ENCODE results near the gene MEGF8. TPM values are rescaled to one million over a fixed set of nuclear protein-coding genes. Genes with fewer than 3 reads are reported as not detected.
A peak's percentile ranks its signal among the peaks of the same experiment; 100 is the strongest.

Gene MEGF8
- total RNA-seq, 2 experiments from 2014 or later: 4.2 to 4.7 TPM

DNA sequence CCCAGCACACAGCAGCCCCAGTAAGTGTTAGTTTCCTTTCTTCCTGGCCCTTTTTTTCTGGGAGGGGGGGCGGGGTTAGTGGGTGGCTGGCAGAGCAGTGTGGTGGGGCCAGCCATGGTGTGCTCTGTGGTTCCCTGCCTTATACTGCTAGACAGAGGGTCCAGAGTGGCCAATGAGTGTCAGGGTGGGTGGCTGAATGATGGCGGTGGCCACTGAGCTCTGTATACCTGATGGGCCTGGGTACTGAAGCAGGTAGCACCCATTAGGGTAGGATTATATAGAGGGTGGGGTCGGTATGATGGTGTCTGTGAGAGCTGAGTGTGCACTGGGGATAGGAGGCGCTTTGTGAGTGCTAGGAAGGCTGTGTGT is 42.6 kb upstream of the MEGF8 start:
- Mint-ChIP-seq H3K4me1 (peaks cover 35% of the 10 kb centered on the region), H3K4me3 (no peak overlapping the region), H3K27me3 (no peaks in the 10 kb centered on the region), H3K9me3 (no peaks in the 10 kb centered on the region), H3K36me3 (ENCODE audit: low read depth) (peaks cover 23% of the 10 kb centered on the region), H3K27ac (no peak overlapping the region)
- no peak for DNase-seq
- CTCF ChIA-PET: interaction anchor here (1.4 to 1.8 kb wide), 2 partner anchors 40 to 150 kb away, joined by 5 to 6 read pairs; partner anchors contain the start of gene POU2F2
- POLR2A ChIA-PET: interaction anchor here (0.9 to 10.0 kb wide), 12 partner anchors 8 to 399 kb away, joined by 3 to 106 read pairs (median 3); partner anchors contain the start of genes GSK3A, PAFAH1B3, PRR19 and ZNF526

DNA sequence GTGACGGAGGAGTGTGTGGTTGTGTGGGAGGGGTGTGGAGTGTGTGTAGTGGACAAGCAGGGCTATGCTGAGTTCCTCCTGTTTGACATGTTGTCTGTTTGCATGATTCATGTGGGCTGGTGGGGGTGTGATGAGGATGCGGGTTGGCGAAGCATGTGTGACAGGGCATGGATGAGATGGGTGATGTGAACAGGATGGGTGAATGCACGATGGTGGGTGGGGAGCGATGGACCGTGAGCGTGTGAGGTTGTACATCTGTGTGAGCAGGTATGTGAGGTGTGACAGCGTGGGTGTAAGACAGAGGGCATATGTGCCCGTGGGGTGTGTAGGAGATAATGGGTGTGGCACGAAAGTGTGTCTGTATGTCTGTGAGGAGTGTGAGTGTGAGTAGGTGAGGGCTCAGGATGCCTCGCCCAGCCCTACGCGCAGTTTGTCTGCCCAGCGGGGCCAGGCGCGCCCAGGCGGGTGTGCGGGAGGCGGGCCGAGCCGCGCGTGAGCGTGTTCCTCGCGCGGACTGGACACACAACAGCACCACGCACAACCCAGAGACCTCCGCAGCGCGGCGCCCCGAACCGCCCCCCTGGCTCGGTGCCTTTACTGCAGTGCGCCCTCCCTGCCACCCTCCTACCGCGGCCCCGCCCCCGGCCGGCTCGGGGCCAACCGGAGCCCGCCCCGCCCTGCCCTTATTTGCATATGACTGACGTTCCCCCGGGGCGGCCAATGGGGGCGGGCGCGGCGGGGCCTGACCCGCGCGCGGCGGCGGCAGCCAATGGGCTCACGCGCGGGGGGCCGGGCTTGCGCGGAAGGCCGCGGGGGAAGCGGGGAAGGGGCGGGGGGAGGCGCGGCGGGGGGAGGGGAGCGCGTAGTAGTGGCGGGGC is 42.0 kb upstream of the MEGF8 start:
- Mint-ChIP-seq H3K36me3 (ENCODE audit: low read depth) (peaks cover 19% of the 10 kb centered on the region), H3K9me3 (no peaks in the 10 kb centered on the region), H3K4me1 (peaks cover 31% of the 10 kb centered on the region), H3K27me3 (no peaks in the 10 kb centered on the region), H3K4me3 (no peak overlapping the region), H3K27ac (no peak overlapping the region)
- peak; percentile 97 for DNase-seq
- ChIA-PET POLR2A (interaction anchor here (0.8 to 10.0 kb wide), 14 partner anchors 9 to 399 kb away, joined by 3 to 106 read pairs (median 3); partner anchors contain the start of genes CIC, GSK3A, PAFAH1B3 and PRR19), CTCF (interaction anchor here (1.4 to 1.8 kb wide), 2 partner anchors 40 to 151 kb away, joined by 5 to 6 read pairs; partner anchors contain the start of gene POU2F2)

DNA sequence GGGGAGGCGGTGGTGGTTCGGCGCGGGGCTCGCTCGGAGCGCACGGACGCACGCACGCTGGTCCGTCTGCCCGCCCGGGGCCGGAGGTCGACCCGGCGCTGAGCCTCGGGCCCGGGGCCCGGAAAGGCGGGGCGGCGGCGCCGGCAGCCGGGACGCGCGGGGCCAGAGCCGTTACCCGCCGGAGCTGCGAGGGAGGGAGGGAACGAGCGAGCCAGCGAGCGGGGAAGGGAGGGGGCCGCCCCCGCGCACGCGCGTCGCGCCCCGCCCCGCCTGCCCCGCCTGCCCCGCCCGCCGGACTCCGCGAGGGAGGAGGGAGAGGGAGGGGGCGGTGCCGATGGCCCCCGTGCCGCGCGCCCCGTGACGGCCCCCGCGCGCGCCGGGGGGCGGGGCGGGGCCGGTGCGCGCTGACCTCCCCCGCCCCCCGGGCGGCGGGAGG is 41.4 kb upstream of the MEGF8 start:
- ChIA-PET POLR2A (interaction anchor here (0.6 to 1.9 kb wide), 12 partner anchors 10 to 151 kb away, joined by 3 to 10 read pairs (median 3); partner anchors contain the start of genes CIC, PAFAH1B3 and PRR19), CTCF (interaction anchor here (1.1 to 1.5 kb wide), 2 partner anchors 11 to 173 kb away, joined by 3 to 4 read pairs; no protein-coding TSS in a partner anchor)
- H3K36me3 Mint-ChIP-seq (ENCODE audit: low read depth): peaks cover 16% of the 10 kb centered on the region
- no peak overlapping the region for H3K27ac Mint-ChIP-seq
- H3K9me3 Mint-ChIP-seq: no peaks in the 10 kb centered on the region
- DNase-seq: peak; percentile 86
- no peak overlapping the region for H3K4me3 Mint-ChIP-seq
- H3K27me3 Mint-ChIP-seq: no peaks in the 10 kb centered on the region
- H3K4me1 Mint-ChIP-seq: peaks cover 25% of the 10 kb centered on the region

DNA sequence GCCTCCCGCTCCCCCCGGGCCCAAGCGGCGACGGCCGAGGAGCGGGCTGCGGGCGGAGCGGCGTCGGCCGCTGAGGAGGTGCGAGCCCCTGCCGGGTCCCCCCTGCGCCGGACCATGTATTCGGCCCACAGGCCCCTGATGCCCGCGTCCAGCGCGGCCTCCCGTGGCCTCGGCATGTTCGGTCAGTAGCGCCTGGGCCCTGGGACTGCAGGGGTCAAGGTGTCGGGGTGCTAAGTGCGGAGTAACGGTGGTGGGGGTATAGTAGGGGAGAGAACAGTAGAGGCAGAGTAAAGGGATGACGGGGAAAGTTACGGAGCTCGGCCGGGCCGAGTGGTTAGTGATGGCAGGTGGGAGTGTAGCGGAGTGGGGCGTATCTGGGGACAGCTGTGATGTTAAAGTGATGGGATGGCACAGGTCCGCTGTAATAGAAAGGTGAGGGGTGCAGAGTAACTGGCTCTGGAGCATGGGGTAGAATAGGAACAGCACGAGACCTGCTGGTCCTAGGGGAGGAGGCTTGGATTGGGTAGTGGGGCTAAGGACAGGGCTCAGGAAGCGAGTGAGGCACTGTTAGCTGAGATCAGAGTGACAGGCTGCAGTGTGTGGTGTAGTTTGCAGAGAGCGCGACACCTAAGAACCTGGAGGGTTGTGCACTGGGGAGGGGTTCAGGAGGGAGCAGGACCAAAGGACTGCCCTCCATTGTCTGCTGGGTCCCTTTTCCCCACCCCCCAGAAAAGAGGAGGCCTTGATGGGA is 40.7 kb upstream of the MEGF8 start:
- peak overlapping the region; percentile 80 for H3K27ac Mint-ChIP-seq
- no peaks in the 10 kb centered on the region for H3K9me3 Mint-ChIP-seq
- H3K4me1 Mint-ChIP-seq: peaks cover 18% of the 10 kb centered on the region
- DNase-seq: peak; percentile 33
- H3K4me3 Mint-ChIP-seq: peak overlapping the region; percentile 87
- ChIA-PET CTCF (interaction anchor here (0.8 to 1.5 kb wide), 4 partner anchors 10 to 174 kb away, joined by 3 to 4 read pairs (median 3); partner anchors contain the start of gene GSK3A), POLR2A (interaction anchor here (0.6 to 1.9 kb wide), 14 partner anchors 10 to 151 kb away, joined by 3 to 10 read pairs (median 3); partner anchors contain the start of genes CIC, PAFAH1B3 and PRR19)
- peaks cover 21% of the 10 kb centered on the region for H3K36me3 Mint-ChIP-seq (ENCODE audit: low read depth)
- H3K27me3 Mint-ChIP-seq: no peaks in the 10 kb centered on the region

DNA sequence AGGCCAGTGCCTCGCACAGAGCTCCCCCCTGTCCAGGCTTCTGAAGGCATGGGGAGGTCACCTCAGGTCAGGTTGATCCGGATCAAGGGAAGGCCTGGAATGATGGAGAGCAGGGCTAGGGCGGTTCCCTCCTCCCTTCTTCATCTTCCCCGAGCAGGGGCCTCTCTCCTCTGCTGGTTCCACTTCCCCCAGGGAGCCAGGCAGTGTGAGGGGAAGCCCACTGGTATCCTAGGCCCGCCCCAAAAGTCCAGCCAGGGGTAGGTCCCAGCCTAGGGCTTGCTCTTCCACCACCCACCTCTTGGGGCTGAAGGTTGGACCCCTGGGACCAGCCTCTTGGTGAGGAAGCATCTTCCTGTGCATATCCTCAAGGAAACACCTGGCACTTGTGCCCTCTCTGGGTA is 39.9 kb upstream of the MEGF8 start:
- H3K27ac Mint-ChIP-seq: peak overlapping the region; percentile 44
- ChIA-PET POLR2A (interaction anchor here (0.7 to 1.9 kb wide), 5 partner anchors 9 to 152 kb away, joined by 3 to 10 read pairs (median 4); partner anchors contain the start of gene CIC), CTCF (interaction anchor here (0.8 to 1.5 kb wide), 3 partner anchors 9 to 43 kb away, joined by 3 to 4 read pairs (median 3); partner anchors contain the start of gene GSK3A)
- peaks cover 18% of the 10 kb centered on the region for H3K4me1 Mint-ChIP-seq
- H3K27me3 Mint-ChIP-seq: no peaks in the 10 kb centered on the region
- H3K36me3 Mint-ChIP-seq (ENCODE audit: low read depth): peaks cover 22% of the 10 kb centered on the region
- H3K4me3 Mint-ChIP-seq: peak overlapping the region; percentile 87
- DNase-seq: no peak
- H3K9me3 Mint-ChIP-seq: no peaks in the 10 kb centered on the region

DNA sequence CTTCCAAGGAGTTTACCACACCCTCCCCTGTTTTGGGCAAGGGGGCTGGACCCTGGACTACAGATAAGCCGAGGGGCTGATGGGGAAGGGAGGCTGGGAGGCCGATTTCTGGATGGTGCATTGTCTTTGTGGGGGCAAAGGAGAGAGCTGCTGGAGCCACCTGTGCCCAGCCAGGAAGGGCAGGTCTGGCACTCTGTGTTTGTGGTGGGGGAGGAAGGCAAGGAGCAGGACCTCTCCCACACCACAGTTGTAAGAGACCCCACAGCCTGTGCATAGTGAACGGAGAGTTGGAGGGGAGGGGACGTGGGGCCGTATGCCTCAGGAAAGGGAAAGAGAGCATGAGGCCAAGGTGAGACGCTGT is 39.5 kb upstream of the MEGF8 start:
- peak overlapping the region; percentile 44 for H3K27ac Mint-ChIP-seq
- H3K4me1 Mint-ChIP-seq: peaks cover 18% of the 10 kb centered on the region
- ChIA-PET CTCF (no interaction called here), POLR2A (no interaction called here)
- DNase-seq: no peak
- H3K9me3 Mint-ChIP-seq: no peaks in the 10 kb centered on the region
- peak overlapping the region; percentile 41 for H3K4me3 Mint-ChIP-seq
- peaks cover 22% of the 10 kb centered on the region for H3K36me3 Mint-ChIP-seq (ENCODE audit: low read depth)
- no peaks in the 10 kb centered on the region for H3K27me3 Mint-ChIP-seq

DNA sequence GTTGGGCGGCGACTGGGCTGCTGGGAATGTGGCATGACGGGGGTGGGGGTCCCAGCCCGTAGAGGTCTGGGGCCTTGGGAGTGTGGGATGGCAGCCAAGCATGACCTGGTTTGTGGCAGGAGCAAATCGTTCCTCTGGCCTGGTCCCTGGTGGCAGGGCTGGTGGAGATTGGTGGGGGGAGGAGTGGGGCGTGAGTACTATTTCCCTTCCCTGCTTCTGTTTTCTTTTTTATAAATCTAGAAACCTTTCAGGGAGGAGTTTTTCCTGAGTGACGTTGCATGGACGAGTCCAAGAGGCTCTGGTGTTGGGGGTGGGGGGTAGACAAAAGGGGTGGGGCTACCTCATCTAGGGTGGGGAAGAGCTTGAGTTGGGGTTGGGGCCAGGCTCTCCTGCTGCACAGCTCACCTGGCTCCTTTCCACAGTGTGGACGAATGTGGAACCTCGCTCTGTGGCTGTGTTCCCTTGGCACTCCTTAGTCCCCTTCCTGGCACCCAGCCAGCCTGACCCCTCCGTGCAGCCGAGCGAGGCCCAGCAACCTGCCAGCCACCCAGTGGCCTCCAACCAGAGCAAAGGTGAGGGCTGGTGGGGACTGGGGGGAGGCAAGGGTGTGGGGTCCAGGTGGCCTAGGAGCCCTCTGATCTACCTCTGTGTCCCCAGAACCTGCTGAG is 39.0 kb upstream of the MEGF8 start:
- CTCF ChIA-PET: no interaction called here
- Mint-ChIP-seq H3K27me3 (no peaks in the 10 kb centered on the region), H3K9me3 (no peaks in the 10 kb centered on the region), H3K4me3 (peak overlapping the region; percentile 41), H3K27ac (peak overlapping the region; percentile 44), H3K4me1 (peaks cover 20% of the 10 kb centered on the region), H3K36me3 (ENCODE audit: low read depth) (peaks cover 27% of the 10 kb centered on the region)
- POLR2A ChIA-PET: no interaction called here
- DNase-seq: no peak

DNA sequence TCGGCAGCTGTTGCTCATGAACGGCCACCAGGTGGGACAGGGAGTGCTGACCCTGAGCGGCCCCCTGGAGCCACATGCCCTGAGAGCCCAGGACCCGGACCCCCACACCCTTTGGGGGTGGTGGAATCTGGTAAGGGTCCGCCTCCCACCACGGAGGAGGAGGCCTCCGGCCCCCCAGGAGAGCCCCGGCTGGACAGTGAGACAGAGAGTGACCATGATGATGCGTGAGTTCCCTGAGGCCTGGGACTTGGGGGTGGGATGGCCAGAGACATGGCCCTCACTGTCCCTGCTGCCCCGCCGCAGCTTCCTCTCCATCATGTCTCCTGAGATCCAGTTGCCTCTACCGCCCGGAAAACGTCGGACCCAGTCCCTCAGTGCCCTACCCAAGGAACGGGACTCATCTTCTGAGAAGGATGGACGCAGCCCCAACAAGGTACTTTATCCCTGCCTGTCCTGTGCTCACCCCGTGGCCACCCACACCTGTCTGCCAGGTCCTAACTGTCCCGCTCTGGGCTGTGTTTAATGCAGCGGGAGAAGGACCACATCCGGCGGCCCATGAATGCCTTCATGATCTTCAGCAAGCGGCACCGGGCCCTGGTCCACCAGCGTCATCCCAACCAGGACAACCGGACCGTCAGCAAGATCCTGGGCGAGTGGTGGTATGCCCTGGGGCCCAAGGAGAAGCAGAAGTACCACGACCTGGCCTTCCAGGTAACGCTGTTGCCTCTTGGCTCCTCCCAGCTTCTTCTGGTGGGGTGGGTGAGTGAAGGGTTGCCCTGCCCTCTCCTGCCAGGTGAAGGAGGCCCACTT is 38.2 kb upstream of the MEGF8 start:
- no peak overlapping the region for H3K4me3 Mint-ChIP-seq
- H3K9me3 Mint-ChIP-seq: no peaks in the 10 kb centered on the region
- no peak overlapping the region for H3K27ac Mint-ChIP-seq
- no peaks in the 10 kb centered on the region for H3K27me3 Mint-ChIP-seq
- ChIA-PET CTCF (no interaction called here), POLR2A (no interaction called here)
- no peak for DNase-seq
- peaks cover 34% of the 10 kb centered on the region for H3K36me3 Mint-ChIP-seq (ENCODE audit: low read depth)
- peaks cover 26% of the 10 kb centered on the region for H3K4me1 Mint-ChIP-seq

DNA sequence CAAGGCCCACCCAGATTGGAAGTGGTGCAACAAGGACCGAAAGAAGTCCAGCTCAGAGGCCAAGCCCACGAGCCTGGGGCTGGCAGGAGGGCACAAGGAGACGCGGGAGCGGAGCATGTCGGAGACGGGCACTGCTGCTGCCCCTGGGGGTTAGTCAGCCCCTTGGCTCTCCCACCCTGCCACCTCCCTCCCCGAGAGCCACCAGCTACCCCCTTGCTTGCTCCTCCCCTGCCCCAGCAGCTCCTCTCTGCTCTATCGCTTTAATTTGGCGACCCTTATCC is 37.7 kb upstream of the MEGF8 start:
- CTCF ChIA-PET: no interaction called here
- DNase-seq: no peak
- no peaks in the 10 kb centered on the region for H3K9me3 Mint-ChIP-seq
- no peaks in the 10 kb centered on the region for H3K27me3 Mint-ChIP-seq
- no peak overlapping the region for H3K27ac Mint-ChIP-seq
- H3K4me3 Mint-ChIP-seq: no peak overlapping the region
- peaks cover 37% of the 10 kb centered on the region for H3K36me3 Mint-ChIP-seq (ENCODE audit: low read depth)
- POLR2A ChIA-PET: no interaction called here
- peaks cover 26% of the 10 kb centered on the region for H3K4me1 Mint-ChIP-seq

DNA sequence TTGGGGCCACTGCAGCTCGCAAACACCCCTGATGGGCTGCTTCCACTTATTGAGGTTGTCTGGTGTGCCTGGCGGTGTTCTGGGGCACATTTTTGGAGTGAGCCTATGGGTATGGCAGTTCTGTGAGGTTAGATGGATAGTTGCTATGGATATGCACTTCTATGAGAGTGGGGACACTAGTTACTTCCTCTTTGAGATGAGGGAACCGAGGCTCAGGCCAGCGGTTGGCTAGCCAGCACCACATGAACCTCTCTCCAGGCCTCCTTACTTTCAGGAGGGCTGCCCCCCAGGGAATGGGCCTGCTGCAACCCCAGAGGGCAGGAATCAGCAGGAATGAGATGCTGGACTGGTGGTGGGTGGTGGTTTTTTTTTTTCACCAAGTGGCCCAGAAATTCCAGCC is 37.0 kb upstream of the MEGF8 start:
- H3K27ac Mint-ChIP-seq: no peak overlapping the region
- ChIA-PET POLR2A (interaction anchor here (0.8 to 1.4 kb wide), 2 partner anchors 9 to 68 kb away, joined by 3 to 4 read pairs; partner anchors contain the start of gene ZNF526), CTCF (no interaction called here)
- no peaks in the 10 kb centered on the region for H3K27me3 Mint-ChIP-seq
- peaks cover 42% of the 10 kb centered on the region for H3K36me3 Mint-ChIP-seq (ENCODE audit: low read depth)
- no peak for DNase-seq
- no peaks in the 10 kb centered on the region for H3K9me3 Mint-ChIP-seq
- peaks cover 28% of the 10 kb centered on the region for H3K4me1 Mint-ChIP-seq
- H3K4me3 Mint-ChIP-seq: no peak overlapping the region

DNA sequence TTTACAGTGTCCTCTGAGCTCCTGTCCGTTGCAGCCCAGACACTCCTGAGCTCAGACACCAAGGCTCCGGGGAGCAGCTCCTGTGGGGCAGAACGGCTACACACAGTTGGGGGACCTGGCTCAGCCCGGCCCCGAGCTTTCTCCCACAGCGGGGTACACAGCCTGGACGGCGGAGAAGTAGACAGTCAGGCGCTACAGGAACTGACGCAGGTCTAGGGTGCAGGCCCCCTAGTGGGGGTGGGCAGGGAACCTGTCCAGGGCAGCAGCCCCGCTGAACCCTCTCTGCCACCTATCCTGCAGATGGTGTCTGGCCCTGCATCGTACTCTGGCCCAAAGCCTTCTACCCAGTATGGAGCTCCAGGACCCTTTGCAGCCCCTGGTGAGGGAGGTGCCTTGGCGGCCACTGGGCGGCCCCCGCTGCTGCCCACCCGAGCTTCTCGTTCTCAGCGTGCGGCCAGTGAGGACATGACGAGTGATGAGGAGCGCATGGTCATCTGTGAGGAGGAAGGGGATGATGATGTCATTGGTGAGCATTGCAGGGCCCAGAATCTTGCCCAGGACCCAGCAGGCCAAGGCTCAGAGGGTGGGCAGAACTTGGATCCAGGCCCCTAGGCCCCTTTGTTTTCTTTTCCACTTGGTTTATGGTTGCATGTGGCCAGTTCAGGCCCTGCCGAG is 36.4 kb upstream of the MEGF8 start:
- no peak overlapping the region for H3K4me3 Mint-ChIP-seq
- POLR2A ChIA-PET: interaction anchor here (0.8 to 1.4 kb wide), 2 partner anchors 9 to 69 kb away, joined by 3 to 4 read pairs; partner anchors contain the start of gene ZNF526
- H3K27ac Mint-ChIP-seq: no peak overlapping the region
- H3K27me3 Mint-ChIP-seq: no peaks in the 10 kb centered on the region
- peaks cover 28% of the 10 kb centered on the region for H3K4me1 Mint-ChIP-seq
- no peaks in the 10 kb centered on the region for H3K9me3 Mint-ChIP-seq
- H3K36me3 Mint-ChIP-seq (ENCODE audit: low read depth): peaks cover 48% of the 10 kb centered on the region
- no peak for DNase-seq
- CTCF ChIA-PET: interaction anchor here (0.6 kb wide), 1 partner anchor 29 kb away, joined by 3 read pairs; no protein-coding TSS in a partner anchor
